Measurements from ENCODE around the gene CD274. TPM values are rescaled to one million over a fixed set of nuclear protein-coding genes. Genes with fewer than 3 reads are reported as not detected.
A peak's percentile ranks its signal among the peaks of the same experiment; 100 is the strongest.

The CD274 gene
- total RNA-seq, 1 experiment from 2014 or later: not detected

DNA sequence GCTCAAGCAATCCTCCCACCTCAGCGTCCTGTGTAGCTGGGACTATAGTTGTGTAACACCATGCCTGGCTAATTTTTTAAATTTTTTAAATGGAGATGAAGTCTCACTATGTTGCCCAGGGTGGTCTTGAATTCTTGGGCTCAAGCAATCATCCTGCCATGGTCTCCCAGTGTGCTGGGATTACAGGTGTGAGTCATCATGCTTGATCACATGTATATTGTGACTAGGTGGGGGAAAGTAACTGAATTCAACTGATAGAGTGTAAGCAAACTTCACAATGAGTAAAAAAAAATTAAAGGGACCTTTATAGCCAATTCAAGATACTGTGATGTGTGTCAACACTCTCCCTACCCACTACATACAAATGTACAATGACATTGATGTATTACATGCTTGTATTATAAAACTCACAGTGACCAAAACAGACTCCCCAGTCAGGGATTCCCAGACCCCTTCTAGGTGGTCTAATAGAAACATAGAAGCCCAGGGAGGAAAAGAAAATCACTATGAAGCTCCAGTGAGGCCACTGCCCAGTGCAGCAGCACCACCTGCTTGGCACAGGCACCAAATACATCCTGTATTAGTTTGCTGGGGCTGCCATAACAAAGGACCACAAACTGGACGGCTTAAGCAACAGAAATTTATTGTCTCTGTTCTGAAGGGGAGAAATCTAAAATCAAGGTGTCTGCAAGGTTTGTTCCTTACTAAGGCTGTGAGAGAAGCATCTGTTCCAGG is 21.4 kb upstream of the CD274 start:
- Histone ChIP-seq H2BK5ac (ENCODE audit: insufficient read length, low read length) (no peak overlapping the region), H4K20me1 (ENCODE audit: control insufficient read depth, insufficient read depth, insufficient read length) (no peaks in the 10 kb centered on the region), H3K56ac (ENCODE audit: insufficient read length, low read depth, low read length) (no peak overlapping the region), H2BK12ac (ENCODE audit: insufficient read length, low read depth, low read length) (no peak overlapping the region), H2AFZ (ENCODE audit: low read length) (no peak overlapping the region), H4K5ac (ENCODE audit: insufficient read length, low read depth, low read length) (no peak overlapping the region), H3K4ac (ENCODE audit: low read depth, low read length) (no peak overlapping the region), H4K8ac (replicated peaks; ENCODE audit: insufficient read length, low read depth, low read length) (no peak overlapping the region), H3K23ac (ENCODE audit: insufficient read length, low read depth, low read length) (no peak overlapping the region), H3K79me2 (ENCODE audit: insufficient read depth, low read length) (no peaks in the 10 kb centered on the region), H4K91ac (ENCODE audit: insufficient read length, low read depth, low read length) (no peak overlapping the region), H2AK5ac (ENCODE audit: insufficient read length, low read length) (no peak overlapping the region), H3T11ph (ENCODE audit: low read length) (no peak overlapping the region), H3K4me2 (ENCODE audit: insufficient read depth, insufficient read length, low read length) (no peak overlapping the region), H3K79me1 (ENCODE audit: insufficient read depth, low read depth, low read length, poor library complexity, severe bottlenecking) (no peaks in the 10 kb centered on the region), H2BK120ac (ENCODE audit: low read depth, low read length, poor library complexity, severe bottlenecking) (no peak overlapping the region), H3K27me3 (ENCODE audit: insufficient read depth, low read length) (no peaks in the 10 kb centered on the region), H2BK15ac (ENCODE audit: low read depth, low read length) (no peak overlapping the region), H3K9me3 (ENCODE audit: control insufficient read depth, low read depth, low read length) (no peaks in the 10 kb centered on the region), H3K18ac (ENCODE audit: insufficient read length, low read depth, low read length) (no peak overlapping the region), H3K4me1 (ENCODE audit: insufficient read depth, low read length) (no peaks in the 10 kb centered on the region), H2BK20ac (ENCODE audit: low read depth, low read length, poor library complexity, severe bottlenecking) (no peak overlapping the region), H3K9ac (ENCODE audit: extremely low read depth, insufficient read length, low read length) (no peak overlapping the region), H3K27ac (ENCODE audit: insufficient read length, low read depth, low read length) (no peak overlapping the region), H3K14ac (ENCODE audit: insufficient read depth, low read length) (no peak overlapping the region), H3K23me2 (ENCODE audit: insufficient read length, low read depth, low read length, poor library complexity, severe bottlenecking) (no peaks in the 10 kb centered on the region)
- peaks cover 7 to 11% of the 10 kb centered on the region in 2 experiments for H3K4me1 Mint-ChIP-seq
- H3K36me3 Mint-ChIP-seq (ENCODE audit: insufficient read depth in 1 of 3, low read depth in 3 of 3): peaks cover 25 to 30% (median 30%) of the 10 kb centered on the region in 3 experiments
- H3K27ac Mint-ChIP-seq: peak overlapping the region in 1 of 3 experiments; percentile 46; a peak in 1 of 7 replicates
- TF ChIP-seq, protein P1, sequence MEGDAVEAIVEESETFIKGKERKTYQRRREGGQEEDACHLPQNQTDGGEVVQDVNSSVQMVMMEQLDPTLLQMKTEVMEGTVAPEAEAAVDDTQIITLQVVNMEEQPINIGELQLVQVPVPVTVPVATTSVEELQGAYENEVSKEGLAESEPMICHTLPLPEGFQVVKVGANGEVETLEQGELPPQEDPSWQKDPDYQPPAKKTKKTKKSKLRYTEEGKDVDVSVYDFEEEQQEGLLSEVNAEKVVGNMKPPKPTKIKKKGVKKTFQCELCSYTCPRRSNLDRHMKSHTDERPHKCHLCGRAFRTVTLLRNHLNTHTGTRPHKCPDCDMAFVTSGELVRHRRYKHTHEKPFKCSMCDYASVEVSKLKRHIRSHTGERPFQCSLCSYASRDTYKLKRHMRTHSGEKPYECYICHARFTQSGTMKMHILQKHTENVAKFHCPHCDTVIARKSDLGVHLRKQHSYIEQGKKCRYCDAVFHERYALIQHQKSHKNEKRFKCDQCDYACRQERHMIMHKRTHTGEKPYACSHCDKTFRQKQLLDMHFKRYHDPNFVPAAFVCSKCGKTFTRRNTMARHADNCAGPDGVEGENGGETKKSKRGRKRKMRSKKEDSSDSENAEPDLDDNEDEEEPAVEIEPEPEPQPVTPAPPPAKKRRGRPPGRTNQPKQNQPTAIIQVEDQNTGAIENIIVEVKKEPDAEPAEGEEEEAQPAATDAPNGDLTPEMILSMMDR (conservative IDR thresholded peaks at IDR 0.05): peak; percentile 20; the same call in 1 of the 3 replicates
- H3K9me3 Mint-ChIP-seq: peaks cover 16 to 21% of the 10 kb centered on the region in 2 experiments
- no peak for DNase-seq
- no CpG with 5 or more reads among the region's 2 CpGs for WGBS (ENCODE audit: extremely low coverage, insufficient read length, low lambda C conversion rate)
- no peaks in the 10 kb centered on the region for H3K27me3 Mint-ChIP-seq (ENCODE audit: low read depth)
- H3K4me3 Mint-ChIP-seq: no peak overlapping the region

All from H9 (cell line).